GM18519 (cell line): Measurements from ENCODE around the gene POMT2.

ENCODE experiments used
- ATAC-seq: cut with Tn5 transposase; IDR thresholded peaks from one replicate; pipeline ENCODE4 v1.9.1; 2021; ENCODE audit warnings: mild to moderate bottlenecking, moderate library complexity; ENCODE audit not compliant: unreplicated experiment, low FRiP score

Gene POMT2

DNA sequence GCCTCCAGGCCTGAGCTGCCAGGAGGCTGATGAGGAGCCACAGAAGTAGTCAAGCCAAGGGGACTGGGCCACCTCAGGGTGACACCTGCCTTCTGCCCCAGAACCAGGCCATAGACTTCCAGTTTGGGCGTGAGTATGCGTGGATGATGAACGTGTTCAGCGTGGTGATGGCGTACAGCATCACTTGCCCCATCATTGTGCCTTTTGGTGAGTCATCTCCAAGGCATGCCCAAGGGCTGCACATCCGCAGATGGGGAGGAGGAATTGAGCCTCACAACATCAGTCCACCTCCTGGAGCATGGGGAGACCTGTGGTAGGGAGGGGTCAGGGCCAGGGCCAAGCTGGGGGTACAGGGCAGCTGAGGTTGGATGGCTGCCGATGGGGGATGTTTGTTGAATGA lies 72.0 kb downstream of the POMT2 start:
- no peak for ATAC-seq

DNA sequence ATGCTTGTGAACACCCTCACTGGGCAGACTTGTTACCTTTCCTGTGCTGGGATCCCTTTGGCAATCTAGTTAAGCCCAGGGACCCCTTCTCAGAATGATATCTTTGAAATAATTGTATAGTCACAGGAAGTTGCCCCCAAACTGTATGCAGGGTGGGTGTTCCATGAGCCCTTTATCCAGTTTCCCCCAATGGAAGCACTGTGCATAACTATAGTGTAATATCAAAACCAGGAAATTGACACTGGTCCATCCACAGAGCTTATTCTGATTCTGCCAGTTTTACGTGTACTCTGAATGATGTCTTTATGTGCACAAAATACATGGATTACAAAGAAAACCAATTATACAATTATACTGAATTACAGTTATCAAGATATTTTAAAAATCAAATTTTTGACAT lies 73.9 kb downstream of the POMT2 start:
- no peak for ATAC-seq

DNA sequence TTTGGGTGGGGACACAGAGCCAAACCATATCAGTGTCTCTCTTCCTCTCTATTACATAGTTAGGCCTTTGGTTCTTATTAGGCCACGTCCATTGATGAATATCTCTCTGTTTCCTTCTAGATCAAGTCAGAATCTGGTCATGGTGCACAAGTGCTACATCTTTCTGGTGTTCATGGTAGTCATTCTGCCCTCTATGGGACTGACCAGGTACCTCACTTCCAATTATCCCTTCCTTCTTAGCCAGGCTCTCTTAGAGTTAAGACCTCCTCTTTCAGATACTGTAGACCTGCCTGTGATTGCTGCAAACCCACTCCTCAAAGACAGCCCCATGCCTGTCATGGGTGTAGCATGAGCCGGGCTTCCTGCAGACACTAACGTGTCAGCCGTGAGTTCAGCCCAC lies 74.9 kb downstream of the POMT2 start:
- ATAC-seq, result no peak

DNA sequence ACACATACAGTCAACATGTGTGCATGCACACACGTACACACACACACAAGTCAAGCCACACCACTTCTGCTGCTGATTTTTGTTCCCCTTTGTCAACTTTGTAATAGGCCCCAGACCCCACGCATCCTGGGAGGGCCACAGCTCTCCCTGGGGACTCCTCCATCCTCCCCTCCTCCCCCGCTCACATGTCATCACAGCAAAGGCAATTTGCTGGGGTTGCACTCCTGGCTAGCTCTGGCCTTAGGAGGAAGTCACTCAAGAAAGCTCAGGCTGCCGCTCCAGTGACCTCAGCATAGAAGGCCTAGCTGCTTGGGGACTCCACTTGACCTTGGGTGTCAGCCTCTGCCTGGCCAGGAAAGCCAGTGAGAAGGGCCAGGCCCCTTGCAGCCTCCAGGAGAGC lies 76.8 kb downstream of the POMT2 start:
- ATAC-seq, result no peak

DNA sequence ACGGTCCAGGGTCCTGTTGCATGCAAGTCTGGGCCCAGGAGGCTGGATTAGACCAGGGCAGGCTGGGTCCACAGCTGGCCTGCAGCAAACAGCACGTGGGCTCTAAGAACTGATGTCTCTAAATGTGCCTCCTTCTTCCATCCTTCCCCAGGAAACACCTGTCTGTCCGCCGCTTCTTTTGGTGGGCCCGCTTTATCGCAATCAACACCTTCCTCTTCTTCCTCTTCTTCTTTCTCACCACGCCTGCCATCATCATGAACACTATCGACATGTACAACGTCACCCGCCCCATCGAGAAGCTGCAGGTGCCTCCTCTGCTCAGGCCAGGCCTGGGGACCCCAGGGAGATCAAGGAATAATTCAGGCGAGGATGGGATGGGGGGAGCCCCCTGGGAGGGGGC lies 77.9 kb downstream of the POMT2 start:
- no peak for ATAC-seq

DNA sequence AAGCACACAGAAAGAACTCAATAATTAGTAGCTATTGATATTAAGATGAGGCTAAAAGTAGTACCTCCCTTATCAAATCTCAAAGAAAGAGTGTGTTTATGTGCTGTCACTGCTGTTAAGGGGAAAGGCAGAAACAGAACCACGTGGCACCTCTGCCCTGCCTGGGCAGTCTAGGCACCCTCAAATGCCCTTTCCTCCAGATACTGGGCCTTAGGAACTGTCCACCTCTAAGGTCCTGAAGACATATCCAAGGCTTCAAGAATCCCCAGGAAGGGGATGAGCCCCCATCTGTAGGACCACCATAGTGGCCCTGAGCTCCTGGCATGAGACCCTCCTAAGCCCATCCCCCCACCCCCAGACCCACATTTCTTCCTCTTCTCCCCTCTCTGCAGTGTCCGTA lies 78.7 kb downstream of the POMT2 start:
- ATAC-seq, result no peak

DNA sequence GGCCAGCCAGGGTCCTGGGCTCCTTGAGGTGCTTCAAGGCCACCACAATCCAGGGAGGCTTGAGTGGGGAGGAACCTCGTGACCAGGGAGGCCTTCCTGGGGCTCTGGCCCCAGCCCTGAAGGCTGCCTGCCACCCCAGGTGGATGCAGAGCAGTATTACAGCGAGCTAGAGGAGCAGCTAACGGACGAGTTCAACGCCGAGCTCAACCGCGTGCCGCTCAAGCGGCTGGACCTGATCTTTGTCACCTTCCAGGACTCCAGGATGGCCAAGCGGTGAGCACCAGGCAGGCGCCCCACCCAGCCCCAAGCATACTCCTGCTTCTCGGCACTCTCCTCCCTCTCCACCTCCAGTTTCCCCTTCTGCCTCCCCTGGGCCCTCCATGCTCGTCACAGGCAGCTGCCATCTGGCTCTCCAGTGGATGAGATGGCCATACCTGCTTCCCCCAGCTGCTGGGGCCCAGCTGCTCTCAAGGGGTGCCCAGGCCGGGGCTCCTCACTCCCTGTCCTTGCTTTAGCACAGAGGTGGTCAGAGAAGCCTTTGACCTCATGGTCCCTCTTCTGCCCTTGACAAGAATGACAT lies 80.3 kb downstream of the POMT2 start:
- no peak for ATAC-seq

DNA sequence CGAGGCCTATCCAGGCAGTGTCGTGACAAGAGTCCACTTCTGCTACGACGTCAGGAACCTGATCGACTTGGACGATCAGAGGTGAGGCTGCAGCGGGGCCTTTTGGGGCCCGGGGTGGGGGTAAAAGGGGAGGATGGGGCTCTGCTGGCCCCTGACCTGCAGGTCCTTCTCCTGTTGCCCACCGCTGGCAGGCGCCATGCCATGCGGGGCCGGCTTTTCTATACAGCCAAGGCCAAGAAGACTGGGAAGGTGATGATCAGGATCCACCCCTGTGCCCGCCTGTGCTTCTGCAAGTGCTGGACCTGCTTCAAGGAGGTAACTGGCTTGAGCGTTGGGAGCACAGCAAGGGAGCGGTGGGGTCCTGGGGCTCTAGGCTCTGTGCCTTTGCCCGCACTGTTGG lies 81.3 kb downstream of the POMT2 start:
- no peak for ATAC-seq

DNA sequence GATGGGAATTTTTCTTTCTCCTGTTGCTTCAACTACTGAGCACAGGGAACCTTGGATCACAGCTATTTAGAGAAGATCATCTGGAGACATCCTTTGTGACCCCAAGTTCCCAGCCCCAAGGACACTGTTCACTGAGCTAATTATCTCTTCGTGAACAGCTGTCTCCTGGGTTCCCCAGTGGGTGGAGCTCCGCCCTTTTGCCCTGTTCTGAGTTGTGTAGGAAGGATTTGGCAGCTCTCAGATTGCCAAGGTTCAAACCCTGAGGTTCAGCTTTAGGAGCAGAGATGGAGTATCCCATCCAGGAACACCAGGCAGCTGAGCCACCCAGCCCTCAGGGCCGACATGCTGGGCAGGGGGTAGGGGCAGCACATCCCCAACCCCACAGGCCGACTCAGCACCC lies 81.7 kb downstream of the POMT2 start:
- ATAC-seq, result no peak

DNA sequence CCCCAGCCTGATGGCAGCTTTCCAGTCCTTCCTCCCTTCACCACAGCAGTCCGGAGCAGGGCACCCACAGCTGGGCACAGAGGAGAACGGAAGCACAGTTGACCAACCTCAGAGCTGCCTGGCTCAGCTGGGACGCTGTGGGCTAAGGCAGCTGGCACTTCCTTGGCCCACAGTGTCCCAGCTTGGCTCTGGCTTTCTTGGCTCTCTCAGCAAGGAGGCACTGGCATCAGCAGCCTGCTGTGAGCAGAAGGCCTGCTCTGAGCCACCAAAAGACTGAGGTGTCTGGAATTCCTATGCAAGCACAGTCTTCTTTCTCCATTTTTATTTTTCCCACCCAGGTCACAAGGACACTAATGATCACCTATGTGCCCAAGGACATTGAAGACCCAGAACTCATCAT lies 82.3 kb downstream of the POMT2 start:
- no peak for ATAC-seq

DNA sequence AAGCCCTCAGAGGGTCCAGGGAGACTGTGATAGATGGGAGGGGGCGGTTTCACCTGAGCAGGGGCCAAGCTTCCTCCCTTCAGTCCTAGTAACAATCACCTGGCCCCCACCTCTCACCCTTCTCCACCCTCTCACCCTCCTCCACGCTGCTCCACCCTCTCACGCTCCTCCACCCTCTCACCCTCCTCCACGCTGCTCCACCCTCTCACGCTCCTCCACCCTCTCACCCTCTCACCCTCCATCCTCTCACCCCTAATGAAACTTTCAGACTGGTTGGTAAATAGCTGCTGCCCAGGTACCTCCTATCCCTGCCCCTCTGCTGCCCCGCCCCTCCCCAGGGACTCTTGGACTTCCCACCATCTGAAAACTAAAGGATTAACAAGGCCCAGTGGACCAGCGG lies 83.9 kb downstream of the POMT2 start:
- ATAC-seq, result no peak

DNA sequence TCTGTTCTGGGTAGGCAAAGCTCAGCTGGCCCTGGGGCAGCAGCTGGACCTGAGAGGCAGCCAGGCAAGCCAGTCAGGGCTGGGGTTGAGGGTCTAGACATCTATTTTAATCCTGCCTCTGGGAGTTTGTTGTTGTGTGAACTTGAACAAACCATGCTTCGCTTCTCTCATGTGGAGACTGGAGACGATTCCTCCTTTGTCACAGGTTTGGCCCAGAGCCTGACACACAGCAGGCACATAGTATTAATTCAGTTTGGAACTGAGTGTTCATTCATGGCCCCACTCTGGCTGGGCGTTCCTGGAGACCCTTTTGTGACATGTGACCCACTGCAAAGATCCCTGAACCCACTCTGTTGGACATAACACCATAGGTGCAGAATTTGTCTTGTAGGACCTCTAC lies 89.0 kb downstream of the POMT2 start:
- no peak for ATAC-seq

DNA sequence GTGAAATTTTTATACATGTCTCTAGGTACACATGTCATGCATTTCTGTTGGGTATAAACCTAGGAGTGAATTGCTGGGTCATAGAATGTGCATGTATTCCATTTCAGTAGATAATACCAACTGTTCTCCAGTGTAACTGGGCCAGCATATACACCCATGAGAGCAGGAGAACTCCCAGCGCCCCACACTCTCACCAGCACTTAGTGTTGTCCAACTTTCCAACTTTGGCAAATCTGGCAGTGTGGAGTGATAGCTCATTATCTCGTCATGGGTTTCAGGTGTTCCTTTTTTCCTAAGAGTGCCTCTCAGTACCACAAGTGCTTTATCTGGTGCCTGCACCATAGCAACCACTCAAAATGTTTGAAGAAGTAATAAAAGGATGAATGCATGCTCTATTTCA lies 89.8 kb downstream of the POMT2 start:
- ATAC-seq, result no peak

DNA sequence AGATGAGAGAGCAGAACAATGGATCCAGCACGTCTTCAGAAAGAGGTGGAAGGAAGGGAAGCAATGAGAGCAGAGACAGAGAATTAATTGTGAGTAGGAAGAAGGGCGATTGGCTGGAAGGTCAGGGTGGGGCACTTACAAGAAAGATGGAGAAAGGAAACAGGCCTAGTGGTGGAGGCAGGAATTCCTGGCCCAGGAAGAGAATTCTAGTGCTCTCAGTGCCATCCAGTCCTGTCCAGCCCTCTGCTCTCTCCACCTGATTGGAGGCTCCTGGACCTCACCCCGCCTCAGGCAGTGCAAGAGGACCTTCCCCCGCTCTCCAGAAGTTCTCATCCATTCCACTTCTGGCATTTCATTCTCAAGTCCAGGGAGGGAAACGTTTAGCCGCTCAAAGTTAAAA lies 92.6 kb downstream of the POMT2 start:
- no peak for ATAC-seq

DNA sequence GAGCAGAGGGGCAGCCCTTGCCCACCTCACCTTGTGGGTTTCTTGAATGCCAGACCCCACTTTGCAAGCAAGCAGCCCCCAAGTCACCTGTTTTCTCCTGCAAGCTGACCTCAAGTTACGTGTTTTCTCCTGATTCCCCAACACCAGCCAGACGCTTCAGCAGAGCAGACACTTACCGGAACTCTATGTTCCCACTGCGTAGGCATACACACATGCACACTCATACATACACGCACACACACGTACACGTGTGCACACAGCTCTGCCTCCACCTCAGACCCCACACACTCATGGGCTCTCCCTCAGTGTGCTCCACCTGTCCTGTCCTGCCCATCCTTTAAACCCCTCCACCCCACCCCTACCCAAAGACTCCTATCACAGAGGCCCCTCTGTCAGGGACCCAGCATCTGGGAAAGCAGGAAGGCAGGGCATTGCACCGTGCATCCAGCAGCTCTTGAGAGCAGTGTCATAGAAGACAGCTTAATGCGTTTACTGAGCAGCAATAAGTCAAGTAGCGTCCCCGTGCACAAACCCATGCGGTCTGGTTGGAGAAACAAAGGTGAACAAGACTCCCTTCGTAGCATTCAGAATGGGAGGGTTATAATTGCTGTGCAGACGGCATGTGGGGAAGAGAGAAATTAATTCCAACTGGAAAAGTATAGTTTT lies 94.7 kb downstream of the POMT2 start:
- ATAC-seq, result no peak

DNA sequence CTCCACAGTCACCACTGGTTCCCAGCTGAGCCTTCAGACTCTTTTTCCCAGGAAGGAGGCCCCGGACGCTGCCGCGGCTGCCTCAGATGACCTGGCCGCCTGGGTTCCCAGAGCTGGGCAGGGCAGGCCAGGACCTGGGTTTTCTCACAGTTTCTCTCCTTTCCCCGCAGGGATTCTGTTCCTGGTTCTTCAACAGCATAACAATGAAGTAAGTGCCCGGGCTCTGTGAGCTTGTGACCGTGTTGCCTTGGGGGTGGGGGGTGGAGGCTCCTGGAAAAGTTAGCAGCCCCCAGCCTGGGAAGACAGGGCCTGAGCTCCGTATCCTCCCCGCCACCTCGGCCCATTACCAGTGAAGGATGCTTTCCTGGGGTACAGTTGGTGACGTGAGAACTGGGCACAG lies 95.4 kb downstream of the POMT2 start:
- no peak for ATAC-seq
